HCT116 (cell line): Measurements from ENCODE around the gene LTBP1. TPM values are rescaled to one million over a fixed set of nuclear protein-coding genes. Genes with fewer than 3 reads are reported as not detected.

Experiments
- ATAC-seq: fragments of 200-7000 bp; cut with Tn5 transposase; 2 replicates; pipeline ENCODE4 v1.9.1; 2020; ENCODE audit warnings: mild to moderate bottlenecking, moderate library complexity
- BruUV-seq: library from RNA; stranded (reverse); fragments of 400-500 nt; replicated peaks from 2 replicates; lab custom pipeline; 2021; lab: Mats Ljungman, UMichigan
- CTCF ChIA-PET: fragments of 300-600 bp; sonication (Branson Sonifier 250); formaldehyde crosslinking; loops from one replicate; lab custom pipeline; 2021; ENCODE audit warnings: antibody characterized with exemption; lab: Charles Lee
- POLR2A ChIA-PET: fragments of 300-600, 350-600 bp; sonication (Branson Sonifier 250); formaldehyde crosslinking; loops from one replicate; lab custom pipeline; 2021; ENCODE audit warnings: antibody characterized with exemption; lab: Charles Lee
- RAD21 ChIA-PET, 2 experiments: fragments of 300-600 bp; sonication (Branson Sonifier 250); formaldehyde crosslinking; loops; one replicate each; lab custom pipeline; 2023; ENCODE audit warnings: low total read pairs in 2 of 2; ENCODE audit not compliant: uncharacterized antibody in 2 of 2, unreplicated experiment in 2 of 2, low non-redundant PET in 1 of 2; lab: Charles Lee
- DNase-seq: peaks from one replicate; pipeline ENCODE4 v3.0.0-alpha.2; 2010; ENCODE audit warnings: low read depth, low spot score
- H2AFZ ChIP-seq: fragments of 200-600 bp; shearing (Covaris generic), sonication (generic); 2 replicates; pipeline ENCODE4 v1.6.1; 2017; ENCODE audit warnings: low read depth, mixed run types, mixed read lengths, antibody characterized with exemption, low read length; ENCODE audit not compliant: poor library complexity, severe bottlenecking
- H3K27ac ChIP-seq: 2 replicates; pipeline ENCODE4 v1.5.1; 2012; ENCODE audit warnings: low read depth, low read length
- H3K27me3 ChIP-seq: fragments of 200-600 bp; sonication (generic); 2 replicates; pipeline ENCODE4 v1.6.1; 2016; ENCODE audit warnings: mixed run types, low read length, mixed read lengths; ENCODE audit not compliant: insufficient read depth
- H3K36me3 ChIP-seq, 2 experiments: fragments of 200-500 bp in 1 of 2; fragments of 200-600 bp in 1 of 2; sonication (Bioruptor generic) in 1 of 2; sonication (generic) in 1 of 2; 2 replicates each; pipeline versions ENCODE4 v1.5.1 to v1.6.1; 2014 to 2016; ENCODE audit warnings: low read length in 2 of 2, inconsistent platforms in 1 of 2, mixed read lengths in 1 of 2, mixed run types in 1 of 2; ENCODE audit not compliant: insufficient read depth in 2 of 2, control insufficient read depth in 1 of 2
- H3K4me1 ChIP-seq, 2 experiments: fragments of 200-600 bp in 1 of 2; sonication (generic) in 1 of 2; 2 replicates each; pipeline versions ENCODE4 v1.5.1 to v1.6.1; 2012 to 2017; ENCODE audit warnings: low read length in 2 of 2, inconsistent platforms in 1 of 2, mild to moderate bottlenecking in 1 of 2, mixed read lengths in 1 of 2, mixed run types in 1 of 2, moderate library complexity in 1 of 2; ENCODE audit not compliant: insufficient read depth in 2 of 2, control insufficient read depth in 1 of 2
- H3K4me2 ChIP-seq: fragments of 200-600 bp; sonication (generic); 2 replicates; pipeline ENCODE4 v1.6.1; 2017; ENCODE audit warnings: mixed run types, low read length, mixed read lengths
- H3K4me3 ChIP-seq, 2 experiments: fragments of 200-600 bp in 1 of 2; sonication (generic) in 1 of 2; replicated peaks in 1 of 2; 2 replicates each; pipeline ENCODE4 v1.5.1; 2011 to 2016; ENCODE audit warnings: low read length in 2 of 2, control low read depth in 1 of 2, low read depth in 1 of 2, mild to moderate bottlenecking in 1 of 2, mixed read lengths in 1 of 2, mixed run types in 1 of 2
- H3K79me2 ChIP-seq: fragments of 200-600 bp; sonication (generic); 2 replicates; pipeline ENCODE4 v1.6.1; 2017; ENCODE audit warnings: mild to moderate bottlenecking, mixed run types, low read length, moderate library complexity, mixed read lengths; ENCODE audit not compliant: insufficient read depth
- H3K9ac ChIP-seq: fragments of 200-600 bp; sonication (generic); 2 replicates; pipeline ENCODE4 v1.6.1; 2016; ENCODE audit warnings: low read length, mixed read lengths
- H3K9me2 ChIP-seq: fragments of 200-600 bp; sonication (generic), shearing (Covaris generic); 2 replicates; pipeline ENCODE4 v1.6.1; 2017; ENCODE audit warnings: mixed run types, mild to moderate bottlenecking, moderate library complexity; ENCODE audit not compliant: insufficient read depth
- H3K9me3 ChIP-seq, 2 experiments: fragments of 200-500 bp in 1 of 2; fragments of 200-600 bp in 1 of 2; sonication (Bioruptor generic) in 1 of 2; sonication (generic) in 1 of 2; 2 replicates each; pipeline ENCODE4 v1.6.1; 2014 to 2017; ENCODE audit warnings: low read length in 2 of 2, mixed read lengths in 2 of 2, inconsistent platforms in 1 of 2, low read depth in 1 of 2, mild to moderate bottlenecking in 1 of 2, mixed run types in 1 of 2, moderate library complexity in 1 of 2; ENCODE audit not compliant: control insufficient read depth in 1 of 2, insufficient read depth in 1 of 2
- H4K20me1 ChIP-seq: fragments of 200-600 bp; sonication (generic), shearing (Covaris generic); 2 replicates; pipeline ENCODE4 v1.6.1; 2017; ENCODE audit warnings: mixed run types, mild to moderate bottlenecking, moderate library complexity; ENCODE audit not compliant: insufficient read depth
- CBX3 ChIP-seq: IDR thresholded peaks from 2 replicates; pipeline ENCODE4 v1.6.1; 2012; ENCODE audit warnings: low read depth
- CEBPB ChIP-seq: IDR thresholded peaks from 2 replicates; pipeline ENCODE4 v1.6.1; 2012; ENCODE audit warnings: low read depth
- CTCF ChIP-seq, 3 experiments: fragments of 200-600 bp in 1 of 3; sonication (generic) in 1 of 3; IDR thresholded peaks in 2 of 3; conservative IDR thresholded peaks in 1 of 3; 2 replicates each; pipeline ENCODE4 v1.5.1; 2012 to 2017; ENCODE audit warnings: low read depth in 2 of 3, low read length in 2 of 3, antibody characterized with exemption in 1 of 3, borderline replicate concordance in 1 of 3, control low read depth in 1 of 3, mild to moderate bottlenecking in 1 of 3, mixed read lengths in 1 of 3, mixed run types in 1 of 3, moderate library complexity in 1 of 3; ENCODE audit not compliant: insufficient read depth in 1 of 3
- EZH2 ChIP-seq: fragments of 200-600 bp; sonication (generic); IDR thresholded peaks from 2 replicates; pipeline ENCODE4 v1.6.1; 2017; ENCODE audit warnings: antibody characterized with exemption, mixed run types
- EZH2phosphoT487 ChIP-seq: fragments of 200-600 bp; IDR thresholded peaks from 2 replicates; pipeline ENCODE4 v1.6.1; 2018; ENCODE audit warnings: antibody characterized with exemption, borderline replicate concordance
- FOSL1 ChIP-seq: IDR thresholded peaks from 2 replicates; pipeline ENCODE4 v1.6.1; 2012; ENCODE audit warnings: low read depth
- JUND ChIP-seq: IDR thresholded peaks from 2 replicates; pipeline ENCODE4 v1.6.1; 2012
- MAX ChIP-seq: IDR thresholded peaks from 2 replicates; pipeline ENCODE4 v1.6.1; 2012
- REST ChIP-seq: IDR thresholded peaks from 2 replicates; pipeline ENCODE4 v1.6.1; 2012; ENCODE audit warnings: low read depth
- SIN3A ChIP-seq: IDR thresholded peaks from 2 replicates; pipeline ENCODE4 v1.6.1; 2012; ENCODE audit warnings: low read depth
- SRF ChIP-seq: IDR thresholded peaks from 2 replicates; pipeline ENCODE4 v1.6.1; 2012; ENCODE audit warnings: low read depth
- YY1 ChIP-seq: IDR thresholded peaks from 2 replicates; pipeline ENCODE4 v1.6.1; 2011; ENCODE audit warnings: low read length, low read depth, moderate library complexity, mild to moderate bottlenecking; ENCODE audit not compliant: insufficient replicate concordance; ENCODE audit errors: extremely low read depth
- ZBTB33 ChIP-seq: IDR thresholded peaks from 2 replicates; pipeline ENCODE4 v1.6.1; 2011; ENCODE audit warnings: mild to moderate bottlenecking, low read length, moderate library complexity; ENCODE audit not compliant: insufficient replicate concordance; ENCODE audit errors: extremely low read depth
- intact Hi-C: fragments of 100-400 bp; cut with micrococcal nuclease; formaldehyde crosslinking; loops from 2 replicates; pipeline ENCODE4 v1.10.0; 2022
- total RNA-seq: library from RNA; stranded (reverse); gene quantifications from one replicate; pipeline ENCODE4 v1.2.1, GENCODE V29; 2021; ENCODE audit not compliant: unreplicated experiment
- TF ChIP-seq, protein P1 (sequence below): IDR thresholded peaks from 2 replicates; pipeline ENCODE4 v1.6.1; 2012

Gene LTBP1
- total RNA-seq, 1 experiment from 2014 or later, result 5.1 TPM

GRCh38 chr2:33047939-33048338 is 101.2 kb downstream of the LTBP1 start:
- TF ChIP-seq SRF (no peak), MAX (no peak), CTCF (IDR thresholded peaks at IDR 0.05 in 2 of 3, conservative IDR thresholded peaks at IDR 0.05 in 1 of 3; ENCODE audit: borderline replicate concordance in 1 of 3, insufficient read depth in 1 of 3, low read depth in 2 of 3, low read length in 2 of 3) (no peak), ZBTB33 (no peak), REST (no peak), SIN3A (no peak), FOSL1 (no peak), YY1 (no peak), EZH2phosphoT487 (no peak), JUND (no peak), EZH2 (no peak), CEBPB (no peak), CBX3 (no peak)
- TF ChIP-seq, protein P1, sequence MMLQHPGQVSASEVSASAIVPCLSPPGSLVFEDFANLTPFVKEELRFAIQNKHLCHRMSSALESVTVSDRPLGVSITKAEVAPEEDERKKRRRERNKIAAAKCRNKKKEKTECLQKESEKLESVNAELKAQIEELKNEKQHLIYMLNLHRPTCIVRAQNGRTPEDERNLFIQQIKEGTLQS, result no peak
- ATAC-seq (no peak), DNase-seq (no peak)
- H3K27me3 ChIP-seq, result no peaks in the 10 kb centered on the region
- H3K4me3 ChIP-seq, result no peak overlapping the region
- CTCF ChIA-PET, result no interaction called here
- intact Hi-C loops, result no loop called here
- H2AFZ ChIP-seq, result no peak overlapping the region
- no peaks in the 10 kb centered on the region for H3K9me3 ChIP-seq
- H3K79me2 ChIP-seq, result no peaks in the 10 kb centered on the region
- no peak overlapping the region for H3K9ac ChIP-seq
- H3K4me2 ChIP-seq, result no peak overlapping the region
- no peaks in the 10 kb centered on the region for H3K4me1 ChIP-seq
- no peak overlapping the region for H3K27ac ChIP-seq
- POLR2A ChIA-PET, result no interaction called here
- H3K9me2 ChIP-seq, result no peaks in the 10 kb centered on the region
- no TSS peak for BruUV-seq
- no peaks in the 10 kb centered on the region for H3K36me3 ChIP-seq
- H4K20me1 ChIP-seq, result no peaks in the 10 kb centered on the region
- RAD21 ChIA-PET, result no interaction called here
